CD4-positive, alpha-beta T cell treated with Interferon alpha-2 for 1 hour (primary cell): ENCODE data around the gene ELOVL6.

Experiments
- DNase-seq, 2 donors: peaks; one replicate each; pipeline ENCODE4 v3.0.0-alpha.2; 2020 to 2022

Gene ELOVL6

GRCh38 chr4:110014233-110014632 lies 184.2 kb downstream of the ELOVL6 start:
- no peak for DNase-seq

- no peak for DNase-seq
Observed at GRCh38 chr4:110012917-110013316, 185.5 kb downstream of the ELOVL6 start.

- DNase-seq = no peak
Observed at GRCh38 chr4:110010797-110011196, 187.6 kb downstream of the ELOVL6 start.

GRCh38 chr4:110009550-110009949 lies 188.9 kb downstream of the ELOVL6 start:
- DNase-seq = no peak

DNA sequence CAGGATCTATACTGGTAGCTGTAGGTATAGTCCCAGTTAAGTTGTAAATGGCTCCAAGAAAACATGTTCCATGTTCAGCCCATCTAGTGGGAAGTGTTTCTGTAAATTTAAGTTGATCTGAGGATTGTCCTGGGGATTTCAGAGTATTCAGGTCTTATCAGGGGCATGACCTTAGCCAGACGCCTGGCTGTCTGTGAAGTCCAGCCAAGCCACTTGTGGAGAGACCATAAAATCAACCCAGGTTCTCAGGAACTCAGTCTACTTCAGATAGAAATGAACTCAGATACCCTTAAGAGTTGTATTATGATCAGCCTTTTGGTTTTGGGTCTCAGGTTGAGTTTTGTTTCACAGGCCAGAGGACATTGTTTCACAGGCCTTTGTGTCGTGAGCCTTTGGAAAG lies 189.9 kb downstream of the ELOVL6 start:
- no peak for DNase-seq

- no peak for DNase-seq
Observed at GRCh38 chr4:110007217-110007616, 191.2 kb downstream of the ELOVL6 start.

GRCh38 chr4:110005461-110006056 lies 192.9 kb downstream of the ELOVL6 start:
- peak in 1 of 2 donors; percentile 74 for DNase-seq

DNA sequence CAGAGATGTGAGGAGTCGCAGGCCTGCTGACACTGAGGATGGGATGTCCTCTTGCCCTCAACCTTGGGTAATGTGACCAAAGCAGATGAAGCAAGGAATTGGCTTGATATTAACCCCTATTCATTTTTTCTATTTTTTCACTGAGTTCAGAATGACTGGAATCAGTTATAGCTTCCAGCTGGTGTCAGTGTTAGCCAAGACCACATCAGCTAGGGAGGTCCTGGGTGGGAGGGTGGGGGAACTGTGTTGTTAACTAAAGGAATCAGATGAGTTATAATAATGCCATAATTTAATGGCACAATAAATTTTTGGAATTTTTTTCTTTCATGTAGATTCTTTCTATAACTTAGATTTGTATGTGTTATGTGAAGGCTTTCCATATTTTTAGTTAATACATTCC lies 193.9 kb downstream of the ELOVL6 start:
- DNase-seq = no peak

- DNase-seq = no peak
Observed at GRCh38 chr4:110003401-110004187, 194.8 kb downstream of the ELOVL6 start.

DNA sequence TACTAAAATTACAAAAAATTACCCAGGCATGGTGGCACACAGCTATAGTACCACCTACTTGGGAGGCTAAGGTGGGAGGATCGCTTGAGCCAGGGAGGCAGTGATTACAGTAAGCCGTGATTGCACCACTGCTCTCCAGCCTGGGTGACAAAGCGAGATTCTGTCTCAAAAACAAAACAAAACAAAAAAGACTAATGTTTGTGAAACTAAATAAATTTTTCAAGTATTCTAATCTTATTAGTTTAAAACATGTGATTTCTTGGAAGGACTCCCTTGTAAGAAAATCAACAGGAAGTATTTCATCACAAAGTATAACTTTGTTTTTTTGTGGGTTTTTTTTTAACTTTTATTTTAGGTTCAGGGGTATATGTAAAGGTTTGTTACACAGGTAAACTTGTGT lies 196.1 kb downstream of the ELOVL6 start:
- peak in 1 of 2 donors; percentile 14 for DNase-seq

GRCh38 chr4:109999585-109999912 lies 198.9 kb downstream of the ELOVL6 start:
- DNase-seq = no peak

- DNase-seq = peak in 1 of 2 donors; percentile 80
Observed at GRCh38 chr4:109998867-109999584, 199.4 kb downstream of the ELOVL6 start.

DNA sequence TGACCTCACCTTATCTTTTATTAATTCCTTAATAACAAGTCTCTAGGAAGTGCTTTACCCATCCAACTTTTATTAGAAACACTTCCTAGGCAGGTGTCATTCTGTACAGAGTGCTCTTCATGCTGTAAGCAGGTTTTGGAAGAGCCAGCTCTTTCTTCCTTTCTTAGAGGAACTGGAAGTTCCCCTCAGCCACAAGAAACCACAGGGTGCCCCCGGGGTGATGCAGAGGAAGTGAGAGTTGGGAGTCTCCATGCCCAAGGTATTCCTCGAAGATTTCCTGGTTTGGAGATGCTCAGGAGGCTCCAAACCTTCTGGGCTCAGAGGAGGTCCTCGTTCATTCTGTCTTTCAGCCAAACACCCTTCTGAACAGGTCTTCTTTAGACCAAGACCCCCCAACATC lies 201.9 kb downstream of the ELOVL6 start:
- DNase-seq = no peak
